Upper lobe of left lung (tissue), 4 donors: ENCODE results near the gene DOCK1.

Source experiments
- CTCF ChIP-seq, 6 experiments: fragments of 450-650 bp in 4 of 6; fragments of 200-600 bp in 2 of 6; sonication (generic) in 2 of 6; IDR thresholded peaks; one replicate each; pipeline ENCODE4 v1.5.1; 2016 to 2019; ENCODE audit warnings: antibody characterized with exemption in 6 of 6
- EP300 ChIP-seq, 4 donors: sonication (generic); formaldehyde crosslinking; IDR thresholded peaks; one replicate each; pipeline ENCODE4 v1.5.1; 2017; ENCODE audit warnings: antibody characterized with exemption in 4 of 4, control low read depth in 2 of 4
- POLR2A ChIP-seq, 4 donors: fragments of 450-650 bp; IDR thresholded peaks; one replicate each; pipeline ENCODE4 v1.5.1; 2016 to 2017; ENCODE audit warnings: antibody characterized with exemption in 4 of 4, mild to moderate bottlenecking in 2 of 4
- POLR2AphosphoS5 ChIP-seq, 2 donors: sonication (generic); formaldehyde crosslinking; IDR thresholded peaks; one replicate each; pipeline ENCODE4 v1.5.1; 2017; ENCODE audit warnings: antibody characterized with exemption in 2 of 2

GRCh38 chr10:127016331-127016730, 111.1 kb downstream of the DOCK1 start:
- TF ChIP-seq CTCF (IDR thresholded peaks at IDR 0.05) = no peak
- no peak for TF ChIP-seq POLR2AphosphoS5 (IDR thresholded peaks at IDR 0.05)
- TF ChIP-seq POLR2A (IDR thresholded peaks at IDR 0.05) = no peak
- no peak for TF ChIP-seq EP300 (IDR thresholded peaks at IDR 0.05)
